Mucosa of rectum (tissue), 2 donors: ENCODE results near the gene ITGA1.

Experiments used
- H3K27ac ChIP-seq, 2 donors: one replicate each; pipeline ENCODE4 v1.7.0; 2013; ENCODE audit warnings: inconsistent platforms in 2 of 2, low read depth in 2 of 2, low read length in 2 of 2
- H3K27me3 ChIP-seq, 2 donors: one replicate each; pipeline ENCODE4 v1.7.0; 2013; ENCODE audit warnings: low read length in 2 of 2; ENCODE audit not compliant: control insufficient read depth in 2 of 2, insufficient read depth in 2 of 2
- H3K36me3 ChIP-seq, 2 donors: one replicate each; pipeline ENCODE4 v1.7.0; 2013; ENCODE audit warnings: low read length in 2 of 2; ENCODE audit not compliant: control insufficient read depth in 2 of 2, insufficient read depth in 2 of 2
- H3K4me1 ChIP-seq, 2 donors: one replicate each; pipeline ENCODE4 v1.7.0; 2013; ENCODE audit warnings: low read length in 2 of 2, mild to moderate bottlenecking in 1 of 2; ENCODE audit not compliant: control insufficient read depth in 2 of 2, insufficient read depth in 2 of 2
- H3K4me3 ChIP-seq, 2 donors: one replicate each; pipeline ENCODE4 v1.7.0; 2013; ENCODE audit warnings: low read length in 2 of 2
- H3K9ac ChIP-seq, 2 donors: one replicate each; pipeline ENCODE4 v1.7.0; 2013; ENCODE audit warnings: low read length in 2 of 2, low read depth in 1 of 2, mild to moderate bottlenecking in 1 of 2
- H3K9me3 ChIP-seq, 2 donors: one replicate each; pipeline ENCODE4 v1.7.0; 2013; ENCODE audit warnings: low read length in 2 of 2; ENCODE audit not compliant: control insufficient read depth in 2 of 2
- donor health status: healthy.
- donor health status: Normal muscosa, but diverticular disease.

ITGA1 gene

GRCh38 chr5:52868417-52868816, 80.7 kb downstream of the ITGA1 start:
- no peaks in the 10 kb centered on the region for H3K27me3 ChIP-seq
- H3K9me3 ChIP-seq, result no peaks in the 10 kb centered on the region
- H3K9ac ChIP-seq, result no peak overlapping the region
- H3K36me3 ChIP-seq, result no peaks in the 10 kb centered on the region
- H3K27ac ChIP-seq, result no peak overlapping the region
- H3K4me1 ChIP-seq, result no peaks in the 10 kb centered on the region
- H3K4me3 ChIP-seq, result no peak overlapping the region

- no peak overlapping the region for H3K9ac ChIP-seq
- no peaks in the 10 kb centered on the region for H3K9me3 ChIP-seq
- H3K4me1 ChIP-seq, result no peaks in the 10 kb centered on the region
- no peak overlapping the region for H3K27ac ChIP-seq
- H3K27me3 ChIP-seq, result no peaks in the 10 kb centered on the region
- no peak overlapping the region for H3K4me3 ChIP-seq
- no peaks in the 10 kb centered on the region for H3K36me3 ChIP-seq
These were observed 81.7 kb downstream of the ITGA1 start for GRCh38 chr5:52869391-52869790.

- Histone ChIP-seq H3K36me3 (no peaks in the 10 kb centered on the region), H3K9ac (no peak overlapping the region), H3K9me3 (no peaks in the 10 kb centered on the region), H3K4me1 (no peaks in the 10 kb centered on the region), H3K27ac (no peak overlapping the region), H3K4me3 (no peak overlapping the region), H3K27me3 (no peaks in the 10 kb centered on the region)
These were observed 82.7 kb downstream of the ITGA1 start for GRCh38 chr5:52870448-52870847.

- no peaks in the 10 kb centered on the region for H3K36me3 ChIP-seq
- no peak overlapping the region for H3K27ac ChIP-seq
- no peak overlapping the region for H3K4me3 ChIP-seq
- H3K9me3 ChIP-seq, result no peaks in the 10 kb centered on the region
- H3K9ac ChIP-seq, result no peak overlapping the region
- no peaks in the 10 kb centered on the region for H3K27me3 ChIP-seq
- no peaks in the 10 kb centered on the region for H3K4me1 ChIP-seq
These were observed 88.1 kb downstream of the ITGA1 start for GRCh38 chr5:52875827-52876226.

GRCh38 chr5:52876456-52876855, 88.7 kb downstream of the ITGA1 start:
- Histone ChIP-seq H3K27me3 (no peaks in the 10 kb centered on the region), H3K9ac (no peak overlapping the region), H3K4me1 (no peaks in the 10 kb centered on the region), H3K9me3 (no peaks in the 10 kb centered on the region), H3K27ac (no peak overlapping the region), H3K36me3 (no peaks in the 10 kb centered on the region), H3K4me3 (no peak overlapping the region)

- Histone ChIP-seq H3K36me3 (no peaks in the 10 kb centered on the region), H3K9me3 (no peaks in the 10 kb centered on the region), H3K27ac (no peak overlapping the region), H3K9ac (no peak overlapping the region), H3K4me1 (no peaks in the 10 kb centered on the region), H3K27me3 (no peaks in the 10 kb centered on the region), H3K4me3 (no peak overlapping the region)
These were observed 90.9 kb downstream of the ITGA1 start for GRCh38 chr5:52878656-52879055.

GRCh38 chr5:52880541-52880940, 92.8 kb downstream of the ITGA1 start:
- no peaks in the 10 kb centered on the region for H3K9me3 ChIP-seq

GRCh38 chr5:52881468-52881867, 93.8 kb downstream of the ITGA1 start:
- no peaks in the 10 kb centered on the region for H3K9me3 ChIP-seq
- no peaks in the 10 kb centered on the region for H3K36me3 ChIP-seq
- H3K27ac ChIP-seq, result no peak overlapping the region
- no peak overlapping the region for H3K4me3 ChIP-seq
- H3K27me3 ChIP-seq, result no peaks in the 10 kb centered on the region
- peaks cover 0 to 10% of the 10 kb centered on the region in 2 donors for H3K4me1 ChIP-seq
- no peak overlapping the region for H3K9ac ChIP-seq

More at GRCh38 chr5:52880541-52880940, 92.8 kb downstream of the ITGA1 start:
- H3K27ac ChIP-seq, result no peak overlapping the region
- peaks cover 0 to 3% of the 10 kb centered on the region in 2 donors for H3K4me1 ChIP-seq
- no peaks in the 10 kb centered on the region for H3K27me3 ChIP-seq
- H3K9ac ChIP-seq, result no peak overlapping the region
- H3K4me3 ChIP-seq, result no peak overlapping the region
- no peaks in the 10 kb centered on the region for H3K36me3 ChIP-seq

- Histone ChIP-seq H3K9ac (no peak overlapping the region), H3K4me3 (no peak overlapping the region), H3K27me3 (no peaks in the 10 kb centered on the region), H3K9me3 (no peaks in the 10 kb centered on the region), H3K4me1 (peaks cover 0 to 10% of the 10 kb centered on the region in 2 donors), H3K36me3 (no peaks in the 10 kb centered on the region), H3K27ac (no peak overlapping the region)
These were observed 95.4 kb downstream of the ITGA1 start for GRCh38 chr5:52883110-52883509.

- H3K27me3 ChIP-seq, result no peaks in the 10 kb centered on the region
- peaks cover 0 to 10% of the 10 kb centered on the region in 2 donors for H3K4me1 ChIP-seq
- H3K27ac ChIP-seq, result no peak overlapping the region
- H3K4me3 ChIP-seq, result no peak overlapping the region
- H3K9me3 ChIP-seq, result no peaks in the 10 kb centered on the region
- H3K36me3 ChIP-seq, result no peaks in the 10 kb centered on the region
- no peak overlapping the region for H3K9ac ChIP-seq
These were observed 96.7 kb downstream of the ITGA1 start for GRCh38 chr5:52884453-52884852.

GRCh38 chr5:52885614-52886013, 97.9 kb downstream of the ITGA1 start:
- H3K4me3 ChIP-seq, result no peak overlapping the region
- H3K27me3 ChIP-seq, result no peaks in the 10 kb centered on the region
- H3K9me3 ChIP-seq, result no peaks in the 10 kb centered on the region
- H3K27ac ChIP-seq, result peak overlapping the region in 1 of 2 donors; percentile 62
- H3K4me1 ChIP-seq, result peaks cover 0 to 10% of the 10 kb centered on the region in 2 donors
- H3K9ac ChIP-seq, result no peak overlapping the region
- H3K36me3 ChIP-seq, result no peaks in the 10 kb centered on the region
